ENCODE data around the gene ANK3.

DNA sequence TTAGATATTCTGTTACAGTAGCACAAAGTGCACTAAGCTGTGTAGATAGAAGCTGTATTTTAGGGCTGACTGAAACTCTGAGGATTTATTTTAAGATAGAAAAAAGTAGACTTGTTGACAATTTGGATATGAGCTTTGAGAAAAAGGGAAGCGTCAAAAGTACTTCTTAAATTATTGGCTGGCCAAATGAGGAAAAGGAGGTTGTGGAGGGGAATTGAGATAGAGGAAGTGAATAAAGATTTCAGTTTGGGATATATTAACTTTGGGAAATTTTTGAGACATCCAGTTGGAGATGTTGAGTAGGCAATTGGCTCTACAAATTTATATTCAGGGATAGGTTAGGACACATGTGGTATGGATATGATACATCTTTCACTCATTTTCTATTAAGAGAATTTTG lies 409.3 kb downstream of the ANK3 start:
- TF ChIP-seq, protein P1, sequence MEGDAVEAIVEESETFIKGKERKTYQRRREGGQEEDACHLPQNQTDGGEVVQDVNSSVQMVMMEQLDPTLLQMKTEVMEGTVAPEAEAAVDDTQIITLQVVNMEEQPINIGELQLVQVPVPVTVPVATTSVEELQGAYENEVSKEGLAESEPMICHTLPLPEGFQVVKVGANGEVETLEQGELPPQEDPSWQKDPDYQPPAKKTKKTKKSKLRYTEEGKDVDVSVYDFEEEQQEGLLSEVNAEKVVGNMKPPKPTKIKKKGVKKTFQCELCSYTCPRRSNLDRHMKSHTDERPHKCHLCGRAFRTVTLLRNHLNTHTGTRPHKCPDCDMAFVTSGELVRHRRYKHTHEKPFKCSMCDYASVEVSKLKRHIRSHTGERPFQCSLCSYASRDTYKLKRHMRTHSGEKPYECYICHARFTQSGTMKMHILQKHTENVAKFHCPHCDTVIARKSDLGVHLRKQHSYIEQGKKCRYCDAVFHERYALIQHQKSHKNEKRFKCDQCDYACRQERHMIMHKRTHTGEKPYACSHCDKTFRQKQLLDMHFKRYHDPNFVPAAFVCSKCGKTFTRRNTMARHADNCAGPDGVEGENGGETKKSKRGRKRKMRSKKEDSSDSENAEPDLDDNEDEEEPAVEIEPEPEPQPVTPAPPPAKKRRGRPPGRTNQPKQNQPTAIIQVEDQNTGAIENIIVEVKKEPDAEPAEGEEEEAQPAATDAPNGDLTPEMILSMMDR (IDR thresholded peaks at IDR 0.05; ENCODE audit: poor library complexity, severe bottlenecking) = no peak
- no peak for TF ChIP-seq EP300 (conservative IDR thresholded peaks at IDR 0.05; ENCODE audit: poor library complexity, severe bottlenecking)
- no peak for TF ChIP-seq MXI1 (conservative IDR thresholded peaks at IDR 0.05; ENCODE audit: poor library complexity, severe bottlenecking)
- TF ChIP-seq SMC3 (conservative IDR thresholded peaks at IDR 0.05; ENCODE audit: poor library complexity) = no peak
- no peak for TF ChIP-seq RAD21 (conservative IDR thresholded peaks at IDR 0.05)
- no peak for TF ChIP-seq EZH2 (IDR thresholded peaks at IDR 0.05; ENCODE audit: borderline replicate concordance, insufficient read depth, low read length, poor library complexity, severe bottlenecking)
- TF ChIP-seq POLR2AphosphoS5 (IDR thresholded peaks at IDR 0.05) = no peak
